Stimulated activated naive B cell treated with anti-CD40 and anti-IgM and Interleukin-4, amounts not matched to agents 10 μg/mL and 1 μg/mL and 100 μg/mL, for 72 hours (primary cell): ENCODE data around the gene NEK5.

Experiments used
- ATAC-seq, 2 donors: fragments of 150-1000 bp; cut with Tn5 transposase; replicated peaks; 2 replicates each; pipeline ENCODE4 v1.10.0; 2021; ENCODE audit warnings: moderate library complexity in 1 of 2
- DNase-seq: peaks from one replicate; pipeline ENCODE4 v3.0.0; 2021
- H3K27ac Mint-ChIP-seq: one replicate; pipeline ENCODE4 v1.8.0; 2022; ENCODE audit warnings: mild to moderate bottlenecking, mixed read lengths
- H3K27me3 Mint-ChIP-seq, 2 donors: one replicate each; pipeline ENCODE4 v1.8.0; 2022; ENCODE audit warnings: mixed read lengths in 2 of 2
- H3K36me3 Mint-ChIP-seq, 2 donors: one replicate each; pipeline ENCODE4 v1.8.0; 2022; ENCODE audit warnings: mixed read lengths in 2 of 2, mild to moderate bottlenecking in 1 of 2
- H3K4me1 Mint-ChIP-seq, 2 donors: one replicate each; pipeline ENCODE4 v1.8.0; 2022; ENCODE audit warnings: mixed read lengths in 2 of 2, mild to moderate bottlenecking in 1 of 2
- H3K4me3 Mint-ChIP-seq, 2 donors: one replicate each; pipeline ENCODE4 v1.8.0; 2022; ENCODE audit warnings: mild to moderate bottlenecking in 2 of 2, mixed read lengths in 2 of 2, moderate library complexity in 1 of 2
- H3K9me3 Mint-ChIP-seq, 2 donors: one replicate each; pipeline ENCODE4 v1.8.0; 2022; ENCODE audit warnings: mixed read lengths in 2 of 2, mild to moderate bottlenecking in 1 of 2

The NEK5 gene

DNA sequence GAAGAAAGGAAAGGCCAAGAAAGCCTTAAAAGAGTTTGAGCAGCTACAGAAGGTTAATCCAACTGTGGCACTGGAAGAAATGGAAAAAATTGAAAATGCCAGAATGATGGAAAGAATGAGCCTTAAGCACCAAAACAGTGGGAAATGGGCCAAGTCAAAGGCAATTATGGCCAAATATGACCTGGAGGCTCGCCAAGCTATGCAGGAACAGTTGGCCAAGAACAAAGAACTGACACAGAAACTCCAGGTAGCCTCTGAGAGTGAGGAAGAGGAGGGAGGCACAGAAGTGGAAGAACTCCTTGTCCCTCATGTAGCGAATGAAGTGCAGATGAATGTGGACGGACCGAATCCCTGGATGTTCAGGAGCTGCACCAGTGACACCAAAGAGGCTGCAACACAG, 99.3 kb downstream of the NEK5 start:
- H3K9me3 Mint-ChIP-seq: peaks cover 6 to 8% of the 10 kb centered on the region in 2 donors
- peak overlapping the region; percentile 52 for H3K27ac Mint-ChIP-seq
- H3K4me3 Mint-ChIP-seq: no peak overlapping the region
- peaks cover 15 to 23% of the 10 kb centered on the region in 2 donors for H3K4me1 Mint-ChIP-seq
- DNase-seq (no peak), ATAC-seq (no peak)
- peaks cover 40 to 64% of the 10 kb centered on the region in 2 donors for H3K36me3 Mint-ChIP-seq
- H3K27me3 Mint-ChIP-seq: no peaks in the 10 kb centered on the region

DNA sequence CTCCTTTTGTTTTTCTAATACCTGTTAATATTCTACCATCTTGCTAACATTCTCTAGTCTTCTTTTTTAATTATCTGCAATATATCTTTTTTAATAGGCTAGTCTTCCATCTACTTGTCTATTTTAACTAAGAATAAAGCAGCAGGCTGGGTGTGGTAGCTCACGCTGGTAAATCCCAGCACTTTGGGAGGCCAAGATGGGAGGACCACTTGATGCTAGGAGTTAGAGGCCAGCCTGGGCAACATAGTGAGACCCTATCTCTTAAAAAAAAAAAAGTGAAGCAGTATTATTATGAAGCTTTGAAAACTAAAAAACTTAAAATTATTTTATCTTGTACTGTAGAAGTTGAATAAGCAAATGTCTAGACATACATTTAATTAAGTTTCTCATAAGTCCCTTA, 101.0 kb downstream of the NEK5 start:
- peaks cover 6 to 8% of the 10 kb centered on the region in 2 donors for H3K9me3 Mint-ChIP-seq
- no peak overlapping the region for H3K4me3 Mint-ChIP-seq
- no peak overlapping the region for H3K27ac Mint-ChIP-seq
- DNase-seq: no peak
- no peaks in the 10 kb centered on the region for H3K27me3 Mint-ChIP-seq
- ATAC-seq: no peak
- peaks cover 15 to 23% of the 10 kb centered on the region in 2 donors for H3K4me1 Mint-ChIP-seq
- peaks cover 46 to 68% of the 10 kb centered on the region in 2 donors for H3K36me3 Mint-ChIP-seq

DNA sequence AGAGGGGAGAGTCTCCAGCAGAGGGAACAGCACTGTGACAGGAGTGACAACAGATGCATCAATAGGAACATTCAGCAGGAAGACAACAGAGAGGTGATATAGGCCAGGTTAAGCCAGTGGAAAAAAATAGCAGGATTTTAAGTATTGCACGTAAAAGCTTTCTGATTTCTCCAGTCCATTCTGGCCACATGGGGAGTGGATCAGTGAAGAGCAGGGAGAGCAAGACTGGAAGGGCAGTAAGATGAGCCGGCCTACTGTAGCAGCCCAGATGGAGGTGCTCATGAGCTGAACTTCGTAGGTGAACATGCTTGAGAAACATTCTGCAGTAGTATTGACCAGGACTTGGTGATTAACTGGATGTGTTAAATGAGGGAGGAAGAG, 102.6 kb downstream of the NEK5 start:
- DNase-seq: no peak
- H3K9me3 Mint-ChIP-seq: peaks cover 6 to 8% of the 10 kb centered on the region in 2 donors
- no peak overlapping the region for H3K27ac Mint-ChIP-seq
- no peak overlapping the region for H3K4me3 Mint-ChIP-seq
- ATAC-seq: no peak
- H3K27me3 Mint-ChIP-seq: no peaks in the 10 kb centered on the region
- H3K4me1 Mint-ChIP-seq: peaks cover 15 to 23% of the 10 kb centered on the region in 2 donors
- peaks cover 50 to 74% of the 10 kb centered on the region in 2 donors for H3K36me3 Mint-ChIP-seq

DNA sequence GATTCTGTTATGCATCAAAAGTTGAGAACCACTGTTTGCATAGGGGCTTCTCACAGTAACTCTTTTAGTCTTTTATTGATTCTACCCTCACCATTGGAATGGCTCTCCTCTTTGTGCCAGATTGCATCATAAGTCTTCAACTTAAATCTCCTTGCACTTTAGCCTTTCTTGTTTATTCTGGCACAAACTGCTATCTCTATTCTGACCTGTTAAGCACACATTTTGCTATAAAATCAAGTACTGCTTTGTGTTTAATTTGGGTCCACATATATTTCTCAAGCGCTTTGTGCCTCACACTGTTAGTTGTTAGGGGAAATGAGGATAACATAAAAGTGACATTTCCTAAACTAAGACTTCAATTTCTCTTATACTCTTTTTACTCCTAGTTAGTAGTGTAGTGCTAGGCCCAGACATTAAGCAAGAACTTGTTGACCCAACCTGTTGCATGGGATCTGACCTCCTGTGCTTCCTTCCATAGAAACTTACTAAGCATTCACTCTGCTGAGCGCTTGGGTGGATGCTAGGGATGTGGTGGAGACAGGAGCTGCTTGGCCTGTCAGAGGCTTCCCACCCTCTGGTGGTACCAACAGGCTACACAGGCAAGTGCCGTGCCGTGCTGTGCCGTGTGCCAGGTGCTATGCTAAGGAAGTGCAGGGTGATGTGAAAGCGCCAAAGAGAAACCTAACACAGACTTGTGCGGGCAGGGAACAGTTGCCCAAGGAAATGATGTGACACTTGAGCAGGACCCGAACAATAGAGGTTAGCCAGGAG, 103.2 kb downstream of the NEK5 start:
- Mint-ChIP-seq H3K27ac (no peak overlapping the region), H3K27me3 (no peaks in the 10 kb centered on the region), H3K4me1 (peaks cover 15 to 23% of the 10 kb centered on the region in 2 donors), H3K4me3 (no peak overlapping the region), H3K9me3 (peaks cover 6 to 8% of the 10 kb centered on the region in 2 donors), H3K36me3 (peaks cover 56 to 78% of the 10 kb centered on the region in 2 donors)
- no peak for DNase-seq
- no peak for ATAC-seq

DNA sequence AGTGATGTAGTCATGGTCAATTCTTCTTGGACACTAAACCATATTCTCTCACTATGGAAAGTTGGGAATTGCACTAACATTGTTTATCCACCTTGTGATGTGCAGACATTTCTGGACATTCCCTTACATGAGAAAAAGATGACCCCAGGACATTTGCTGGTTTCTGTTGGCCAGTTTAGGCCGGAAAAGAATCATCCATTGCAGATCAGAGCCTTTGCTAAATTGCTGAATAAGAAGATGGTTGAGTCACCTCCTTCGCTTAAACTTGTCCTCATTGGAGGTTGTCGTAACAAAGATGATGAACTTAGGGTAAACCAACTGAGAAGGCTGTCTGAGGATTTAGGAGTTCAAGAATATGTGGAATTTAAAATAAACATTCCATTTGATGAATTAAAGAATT, 104.4 kb downstream of the NEK5 start, which contains the start of gene UTP14C:
TSS of gene UTP14C (plus strand) at position 211 of the 400 bp plus-strand sequence. CDS start 4,114 bp downstream, outside the sequence.
- H3K27ac Mint-ChIP-seq: no peak within 1 kb of the TSS
- H3K4me3 Mint-ChIP-seq: no peak within 1 kb of the TSS
- H3K9me3 Mint-ChIP-seq: peaks cover 4 to 6% of the 10 kb centered on the region in 2 donors
- DNase-seq: no peak
- peaks cover 55 to 78% of the 10 kb centered on the region in 2 donors for H3K36me3 Mint-ChIP-seq
- H3K4me1 Mint-ChIP-seq: peaks cover 16 to 19% of the 10 kb centered on the region in 2 donors
- ATAC-seq: no peak
- no peaks in the 10 kb centered on the region for H3K27me3 Mint-ChIP-seq

DNA sequence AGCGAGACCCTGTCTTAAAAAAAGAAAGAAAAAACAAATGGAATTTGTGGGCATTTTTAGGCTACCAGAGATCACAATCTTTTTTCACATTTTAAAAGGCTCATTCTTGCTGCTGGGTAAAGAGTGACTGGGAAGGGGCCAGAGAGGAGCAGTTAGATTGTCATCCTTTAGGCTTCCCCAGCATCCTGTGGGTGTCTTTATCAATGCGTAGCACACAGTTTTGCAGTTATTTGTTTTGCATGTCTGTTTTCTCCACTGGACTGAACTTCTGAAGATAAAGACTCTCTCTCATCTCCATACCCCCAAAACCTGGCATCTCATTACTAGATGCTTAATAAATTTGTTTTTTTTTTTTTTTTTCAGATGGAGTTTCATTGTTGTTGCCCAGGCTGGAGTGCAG, 106.5 kb downstream of the NEK5 start:
- Mint-ChIP-seq H3K4me1 (peaks cover 16 to 30% of the 10 kb centered on the region in 2 donors), H3K36me3 (peaks cover 55 to 70% of the 10 kb centered on the region in 2 donors), H3K4me3 (no peak overlapping the region), H3K27me3 (no peaks in the 10 kb centered on the region), H3K27ac (no peak overlapping the region), H3K9me3 (peaks cover 0 to 2% of the 10 kb centered on the region in 2 donors)
- ATAC-seq: no peak
- no peak for DNase-seq

DNA sequence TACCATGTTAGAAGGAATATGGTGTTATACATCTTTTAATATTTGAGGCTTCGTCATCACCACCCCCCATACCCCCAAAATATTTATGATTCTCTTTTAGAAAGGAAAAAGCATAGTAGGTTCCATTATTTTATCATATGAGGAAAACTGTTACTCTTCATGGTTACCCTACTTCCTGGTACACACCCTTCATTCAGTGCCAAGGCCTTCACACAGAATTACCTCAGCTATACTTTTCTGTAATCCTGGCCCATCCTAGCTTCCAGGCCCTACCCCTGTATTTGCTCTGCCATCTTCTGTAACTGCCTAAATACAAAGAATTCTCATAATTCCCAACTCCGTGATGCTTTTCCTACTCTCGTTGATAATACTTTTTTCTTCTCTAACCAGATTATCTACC, 108.7 kb downstream of the NEK5 start:
- H3K4me1 Mint-ChIP-seq: peaks cover 12 to 30% of the 10 kb centered on the region in 2 donors
- no peak overlapping the region for H3K4me3 Mint-ChIP-seq
- peaks cover 52 to 68% of the 10 kb centered on the region in 2 donors for H3K36me3 Mint-ChIP-seq
- ATAC-seq (no peak), DNase-seq (no peak)
- no peaks in the 10 kb centered on the region for H3K9me3 Mint-ChIP-seq
- H3K27ac Mint-ChIP-seq: no peak overlapping the region
- H3K27me3 Mint-ChIP-seq: no peaks in the 10 kb centered on the region

DNA sequence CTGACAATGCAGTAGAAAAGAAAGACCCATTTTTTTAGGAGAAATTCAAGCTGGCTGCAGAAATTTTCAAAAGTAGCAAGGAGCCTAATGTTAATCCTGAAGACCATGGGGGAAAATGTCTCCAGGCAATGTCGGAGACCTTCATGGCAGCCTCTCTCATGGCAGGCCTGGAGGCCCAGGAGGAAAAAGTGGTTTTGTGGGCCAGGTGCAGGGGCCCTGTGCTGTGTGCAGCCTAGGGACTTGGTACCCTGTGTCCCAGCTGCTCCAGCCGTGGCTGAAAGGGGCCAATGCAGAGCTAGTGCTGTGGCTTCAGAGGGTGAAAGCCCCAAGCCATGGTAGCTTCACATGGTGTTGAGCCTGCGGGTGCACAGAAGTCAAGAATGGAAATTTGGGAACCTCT, 112.6 kb downstream of the NEK5 start:
- ATAC-seq: no peak
- H3K36me3 Mint-ChIP-seq: peaks cover 42 to 46% of the 10 kb centered on the region in 2 donors
- no peak for DNase-seq
- no peak overlapping the region for H3K4me3 Mint-ChIP-seq
- no peak overlapping the region for H3K27ac Mint-ChIP-seq
- H3K9me3 Mint-ChIP-seq: no peaks in the 10 kb centered on the region
- H3K4me1 Mint-ChIP-seq: peaks cover 12 to 31% of the 10 kb centered on the region in 2 donors
- peaks cover under 1 to 2% of the 10 kb centered on the region in 2 donors for H3K27me3 Mint-ChIP-seq

DNA sequence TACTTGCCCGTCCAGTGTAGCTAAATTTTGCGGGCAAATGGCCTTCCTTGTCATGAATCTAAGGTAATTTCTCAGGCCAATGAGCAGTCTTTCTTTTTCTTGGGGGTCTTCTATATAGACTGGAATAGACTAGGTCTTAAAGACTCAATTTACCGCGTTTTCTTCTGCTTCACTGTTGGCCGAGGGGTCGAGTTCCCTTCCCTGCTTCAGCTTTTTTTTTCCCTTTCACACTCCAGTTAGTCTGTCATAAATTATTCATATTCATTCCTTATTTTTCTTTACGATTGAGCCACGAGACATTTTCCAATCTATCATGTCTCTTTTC, 116.4 kb downstream of the NEK5 start:
- ATAC-seq (no peak), DNase-seq (no peak)
- Mint-ChIP-seq H3K9me3 (no peaks in the 10 kb centered on the region), H3K36me3 (peaks cover 18 to 20% of the 10 kb centered on the region in 2 donors), H3K4me1 (peaks cover 11 to 23% of the 10 kb centered on the region in 2 donors), H3K4me3 (peak overlapping the region; percentile 99 to 100), H3K27me3 (peaks cover 18 to 33% of the 10 kb centered on the region in 2 donors), H3K27ac (peak overlapping the region; percentile 97)

DNA sequence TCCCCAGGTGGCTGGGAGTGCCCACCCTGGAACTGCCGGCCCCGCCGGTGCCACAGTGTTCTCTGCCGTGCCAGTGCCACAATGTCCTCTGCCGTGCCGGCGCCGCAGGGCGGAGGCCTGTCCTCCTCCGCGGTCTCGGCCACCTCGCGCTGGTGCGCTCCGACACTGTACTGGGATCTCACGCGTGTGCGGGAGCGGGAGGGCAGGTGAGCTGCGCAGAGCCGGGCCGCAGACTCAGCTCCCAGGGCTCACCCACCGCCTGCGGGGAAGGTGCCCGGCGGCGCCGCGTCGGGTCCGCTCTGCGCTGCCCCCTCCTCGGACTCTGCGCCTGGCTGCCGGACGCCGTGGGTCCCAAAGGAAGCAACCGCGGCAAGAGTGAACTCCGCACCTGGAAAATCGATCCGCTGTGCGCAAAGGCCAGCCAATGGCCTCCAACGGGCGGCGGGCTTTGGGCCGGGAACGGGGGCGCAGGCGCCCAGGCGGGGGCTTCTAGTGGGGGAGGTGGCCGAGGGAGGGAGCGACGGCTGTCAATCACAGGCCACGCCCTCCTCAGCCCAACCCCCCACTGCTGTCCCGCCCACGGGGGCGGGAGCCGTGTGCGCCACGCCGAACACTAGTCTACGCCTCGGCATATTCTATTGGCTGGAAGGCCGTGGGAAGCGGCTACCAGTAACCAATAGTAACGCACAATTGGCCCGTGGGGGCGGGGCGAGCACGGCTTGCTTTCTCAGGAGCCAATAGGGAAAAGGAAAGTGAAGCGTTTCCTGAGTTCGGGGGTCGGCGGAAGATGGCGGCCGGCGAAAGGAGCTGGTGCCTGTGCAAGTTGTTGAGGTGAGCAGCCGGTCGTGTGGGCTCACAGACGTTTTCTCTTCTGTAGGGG, 117.0 kb downstream of the NEK5 start, which contains the start of gene ALG11:
TSS of gene ALG11 (plus strand) at position 767 of the 880 bp plus-strand sequence. CDS start at position 788, 21 bp downstream.
- ATAC-seq: peak; percentile 99
- Mint-ChIP-seq H3K4me3 (peak within 1 kb of the TSS; percentile 99 to 100), H3K36me3 (peaks cover 14% of the 10 kb centered on the region in 2 donors), H3K9me3 (no peaks in the 10 kb centered on the region), H3K27ac (peak within 1 kb of the TSS; percentile 97), H3K4me1 (peaks cover 9 to 19% of the 10 kb centered on the region in 2 donors), H3K27me3 (peaks cover 21 to 37% of the 10 kb centered on the region in 2 donors)
- DNase-seq: peak; percentile 100

DNA sequence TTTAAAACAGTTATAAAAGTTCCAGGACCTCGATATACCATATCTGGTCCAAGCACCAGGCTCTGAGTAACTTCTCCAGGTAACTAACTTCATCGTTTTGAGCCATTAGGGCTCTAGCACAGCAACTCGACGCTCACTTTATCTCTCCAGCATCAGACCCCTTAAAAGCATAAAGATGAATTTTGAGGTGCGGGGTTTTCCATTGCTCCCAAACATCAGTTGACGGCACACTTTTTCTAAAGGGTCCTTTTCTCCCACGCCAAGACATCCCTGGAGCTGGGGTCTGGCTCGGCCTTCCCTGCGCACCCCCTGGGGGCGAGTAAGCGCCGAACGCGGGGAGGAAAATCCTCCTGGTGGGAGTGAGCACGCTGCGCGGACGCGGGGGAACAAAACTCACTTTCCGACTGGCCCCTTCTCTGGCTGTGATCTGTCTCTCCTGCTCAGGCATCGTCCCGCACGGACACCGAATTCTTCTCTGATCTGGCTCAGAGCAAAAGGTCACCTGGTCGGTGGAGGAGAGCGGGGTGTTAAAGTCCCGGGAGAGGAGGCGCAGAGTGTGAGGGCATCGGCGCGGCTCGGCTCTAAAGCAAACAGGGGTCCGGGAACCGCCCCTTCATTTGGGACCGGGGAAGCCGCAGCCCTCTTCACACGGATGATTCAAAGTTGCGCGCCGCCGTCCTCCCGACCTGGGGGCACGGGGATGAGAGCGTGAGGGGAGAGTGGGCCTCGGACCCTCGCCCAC, 117.8 kb downstream of the NEK5 start, which contains the start of gene ATP7B:
TSS of gene ATP7B (minus strand) at position 561 of the 742 bp plus-strand sequence. CDS start at position 448, 113 bp downstream.
- Mint-ChIP-seq H3K4me3 (peak within 1 kb of the TSS; percentile 99 to 100), H3K9me3 (no peaks in the 10 kb centered on the region), H3K4me1 (peaks cover 8 to 13% of the 10 kb centered on the region in 2 donors), H3K27me3 (peaks cover 26 to 45% of the 10 kb centered on the region in 2 donors), H3K27ac (peak within 1 kb of the TSS; percentile 97), H3K36me3 (peaks cover 5 to 7% of the 10 kb centered on the region in 2 donors)
- ATAC-seq (peak; percentile 6 to 16), DNase-seq (peak; percentile 9)

DNA sequence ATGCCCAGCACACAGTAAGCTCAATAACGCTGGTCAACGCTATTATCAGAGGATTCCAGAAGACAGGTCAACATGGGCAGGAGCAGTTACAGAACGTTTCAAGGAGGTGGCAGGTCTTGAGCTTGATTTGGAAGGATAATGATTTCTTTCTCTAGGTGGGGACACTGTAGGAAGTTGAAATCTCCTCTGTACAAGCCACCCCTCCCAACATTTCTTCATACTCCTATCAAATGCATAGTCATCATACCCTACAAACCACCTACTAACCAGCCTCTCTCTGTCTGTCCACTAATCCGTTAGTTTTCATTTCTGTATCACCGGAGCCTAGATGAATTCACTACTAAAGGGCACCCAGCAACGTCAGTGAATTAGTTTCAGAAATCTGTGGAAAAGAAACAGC, 118.9 kb downstream of the NEK5 start:
- H3K4me1 Mint-ChIP-seq: peaks cover 5 to 7% of the 10 kb centered on the region in 2 donors
- DNase-seq (no peak), ATAC-seq (no peak)
- peaks cover 0 to 2% of the 10 kb centered on the region in 2 donors for H3K36me3 Mint-ChIP-seq
- no peak overlapping the region for H3K27ac Mint-ChIP-seq
- H3K27me3 Mint-ChIP-seq: peaks cover 26 to 46% of the 10 kb centered on the region in 2 donors
- H3K4me3 Mint-ChIP-seq: peak overlapping the region in 1 of 2 donors; percentile 7
- no peaks in the 10 kb centered on the region for H3K9me3 Mint-ChIP-seq

DNA sequence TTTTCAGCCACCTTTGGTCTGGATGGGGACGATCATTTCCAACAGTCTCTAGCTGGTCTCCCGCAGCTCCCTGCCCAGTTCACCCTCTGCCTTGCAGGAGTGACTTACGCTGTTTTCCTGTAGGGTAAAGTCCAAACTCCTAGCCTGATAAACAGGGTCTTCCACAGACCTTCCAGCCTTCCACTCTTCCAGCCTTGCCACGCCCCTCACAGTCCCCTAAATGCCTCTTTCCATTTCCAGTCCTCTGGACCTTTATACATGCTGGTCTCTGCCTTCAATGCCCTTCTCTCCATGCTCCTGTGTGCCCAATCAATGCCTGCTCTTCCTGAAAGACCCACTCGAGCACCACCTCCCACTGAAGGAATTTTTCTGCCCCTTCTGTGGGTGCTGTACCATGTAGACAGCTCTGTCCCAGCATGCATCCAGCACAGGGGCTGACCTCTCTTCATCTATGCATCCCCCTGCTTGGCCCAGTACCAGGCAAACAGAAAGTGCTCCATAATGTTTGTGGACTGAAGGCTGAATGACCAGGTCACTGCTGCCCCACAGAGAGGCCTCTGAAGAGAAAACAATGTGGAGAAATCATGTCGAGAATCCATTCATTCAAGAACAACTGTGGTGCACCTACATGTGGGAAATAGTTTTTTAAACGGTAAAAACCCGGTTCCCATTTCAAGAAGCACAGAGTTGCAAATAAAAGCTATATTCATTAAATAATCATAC, 122.2 kb downstream of the NEK5 start:
- Mint-ChIP-seq H3K27ac (no peak overlapping the region), H3K4me1 (peaks cover 5 to 7% of the 10 kb centered on the region in 2 donors), H3K9me3 (no peaks in the 10 kb centered on the region), H3K36me3 (no peaks in the 10 kb centered on the region), H3K4me3 (no peak overlapping the region), H3K27me3 (peaks cover 26 to 46% of the 10 kb centered on the region in 2 donors)
- no peak for DNase-seq
- no peak for ATAC-seq
